Ramos (cell line): ENCODE results near the gene ODAPH.
"Not testable (repeated sequence)": the region's sequence is repeated elsewhere in the genome, so short reads cannot be mapped to it uniquely, and the experiment has no call there.

Experiments
- in situ Hi-C: fragments of 300-500 bp; cut with MboI; formaldehyde crosslinking; loops from one replicate; pipeline ENCODE4 v1.14.3; 2022; ENCODE audit warnings: low sequenced_read_pairs; ENCODE audit not compliant: unreplicated experiment

Gene ODAPH

GRCh38 chr4:75544220-75544619 lies 11.6 kb upstream of the ODAPH start:
- in situ Hi-C loops: not testable (repeated sequence)

GRCh38 chr4:75544870-75545269 lies 11.0 kb upstream of the ODAPH start:
- in situ Hi-C loops: no loop called here

GRCh38 chr4:75545526-75545925 lies 10.3 kb upstream of the ODAPH start:
- in situ Hi-C loops: no loop called here

- in situ Hi-C loops: no loop called here
Observed at GRCh38 chr4:75547647-75548387, 8.0 kb upstream of the ODAPH start.

GRCh38 chr4:75549019-75549418 lies 6.8 kb upstream of the ODAPH start:
- in situ Hi-C loops: no loop called here

- in situ Hi-C loops: no loop called here
Observed at GRCh38 chr4:75552452-75552851, 3.4 kb upstream of the ODAPH start.

- in situ Hi-C loops: no loop called here
Observed at GRCh38 chr4:75557696-75558095, 1.8 kb downstream of the ODAPH start.

- in situ Hi-C loops: no loop called here
Observed at GRCh38 chr4:75561789-75562188, 5.9 kb downstream of the ODAPH start.

GRCh38 chr4:75564023-75564422 lies 8.2 kb downstream of the ODAPH start:
- in situ Hi-C loops: no loop called here

GRCh38 chr4:75565481-75565880 lies 9.6 kb downstream of the ODAPH start:
- in situ Hi-C loops: no loop called here

GRCh38 chr4:75566911-75567310 lies 11.0 kb downstream of the ODAPH start:
- in situ Hi-C loops: no loop called here

GRCh38 chr4:75567725-75568124 lies 11.9 kb downstream of the ODAPH start:
- in situ Hi-C loops: no loop called here

- in situ Hi-C loops: loop anchor here (25.0 kb wide), 1 partner anchor 478 kb away; the partner anchor contains the start of gene ART3
Observed at GRCh38 chr4:75584067-75584466, 28.2 kb downstream of the ODAPH start.

- in situ Hi-C loops: loop anchor here (25.0 kb wide), 1 partner anchor 469 kb away; the partner anchor contains the start of gene ART3
Observed at GRCh38 chr4:75593393-75593792, 37.5 kb downstream of the ODAPH start.

GRCh38 chr4:75596061-75596460 lies 40.2 kb downstream of the ODAPH start:
- in situ Hi-C loops: loop anchor here (25.0 kb wide), 1 partner anchor 466 kb away; the partner anchor contains the start of gene ART3

- in situ Hi-C loops: loop anchor here (25.0 kb wide), 1 partner anchor 464 kb away; the partner anchor contains the start of gene ART3
Observed at GRCh38 chr4:75598390-75598789, 42.5 kb downstream of the ODAPH start.

- in situ Hi-C loops: loop anchor here (25.0 kb wide), 1 partner anchor 463 kb away; the partner anchor contains the start of gene ART3
Observed at GRCh38 chr4:75599647-75600046, 43.8 kb downstream of the ODAPH start.

GRCh38 chr4:75605928-75606327 lies 50.1 kb downstream of the ODAPH start:
- in situ Hi-C loops: no loop called here

GRCh38 chr4:75612306-75612705 lies 56.4 kb downstream of the ODAPH start:
- in situ Hi-C loops: no loop called here
